ENCODE measurements around the gene ANK3. TPM values are rescaled to one million over a fixed set of nuclear protein-coding genes. Genes with fewer than 3 reads are reported as not detected.
A peak's percentile ranks its signal among the peaks of the same experiment; 100 is the strongest.

Gene ANK3
- polyA plus RNA-seq, 1 experiment, result 1.6 TPM

- POLR2A ChIA-PET, result no interaction called here
Observed at GRCh38 chr10:60073781-60074656, 315.7 kb downstream of the ANK3 start.

GRCh38 chr10:60073397-60073780 is 316.3 kb downstream of the ANK3 start:
- no peaks in the 10 kb centered on the region for H3K9me3 ChIP-seq (ENCODE audit: control insufficient read depth, insufficient read depth, low read length)
- no peak overlapping the region for H3K27ac ChIP-seq (ENCODE audit: low read depth, low read length)
- CTCF ChIA-PET, result no interaction called here
- H3K4me3 ChIP-seq (ENCODE audit: low read depth, low read length), result no peak overlapping the region
- no peak for TF ChIP-seq CTCF (IDR thresholded peaks at IDR 0.05; ENCODE audit: low read depth, low read length)
- peaks cover 4% of the 10 kb centered on the region for H3K27me3 ChIP-seq (ENCODE audit: control insufficient read depth, insufficient read depth, low read length)
- no peak for DNase-seq (ENCODE audit: low read depth, low spot score)
- POLR2A ChIA-PET, result no interaction called here

More at GRCh38 chr10:60073781-60074656, 315.7 kb downstream of the ANK3 start:
- DNase-seq (ENCODE audit: low read depth, low spot score), result no peak
- TF ChIP-seq CTCF (IDR thresholded peaks at IDR 0.05; ENCODE audit: low read depth, low read length), result no peak
- Histone ChIP-seq H3K4me3 (ENCODE audit: low read depth, low read length) (no peak overlapping the region), H3K27me3 (ENCODE audit: control insufficient read depth, insufficient read depth, low read length) (peaks cover 4% of the 10 kb centered on the region), H3K27ac (ENCODE audit: low read depth, low read length) (no peak overlapping the region), H3K9me3 (ENCODE audit: control insufficient read depth, insufficient read depth, low read length) (no peaks in the 10 kb centered on the region)
- CTCF ChIA-PET, result no interaction called here

GRCh38 chr10:60069311-60069710 is 320.4 kb downstream of the ANK3 start:
- no peak for TF ChIP-seq CTCF (IDR thresholded peaks at IDR 0.05; ENCODE audit: low read depth, low read length)
- ChIA-PET CTCF (no interaction called here), POLR2A (no interaction called here)
- Histone ChIP-seq H3K9me3 (ENCODE audit: control insufficient read depth, insufficient read depth, low read length) (no peaks in the 10 kb centered on the region), H3K4me3 (ENCODE audit: low read depth, low read length) (no peak overlapping the region), H3K27me3 (ENCODE audit: control insufficient read depth, insufficient read depth, low read length) (peaks cover 4% of the 10 kb centered on the region), H3K27ac (ENCODE audit: low read depth, low read length) (no peak overlapping the region)
- DNase-seq (ENCODE audit: low read depth, low spot score), result no peak

- ChIA-PET CTCF (interaction anchor here (0.6 to 1.0 kb wide), 3 partner anchors 220 to 427 kb away, joined by 3 read pairs; no protein-coding TSS in a partner anchor), POLR2A (no interaction called here)
- H3K4me3 ChIP-seq (ENCODE audit: low read depth, low read length), result no peak overlapping the region
- no peak for TF ChIP-seq CTCF (IDR thresholded peaks at IDR 0.05; ENCODE audit: low read depth, low read length)
- H3K27ac ChIP-seq (ENCODE audit: low read depth, low read length), result no peak overlapping the region
- no peak for DNase-seq (ENCODE audit: low read depth, low spot score)
- no peaks in the 10 kb centered on the region for H3K9me3 ChIP-seq (ENCODE audit: control insufficient read depth, insufficient read depth, low read length)
- no peaks in the 10 kb centered on the region for H3K27me3 ChIP-seq (ENCODE audit: control insufficient read depth, insufficient read depth, low read length)
Observed at GRCh38 chr10:60050366-60050765, 339.3 kb downstream of the ANK3 start.

GRCh38 chr10:60048091-60048501 is 341.6 kb downstream of the ANK3 start:
- H3K4me3 ChIP-seq (ENCODE audit: low read depth, low read length), result no peak overlapping the region
- ChIA-PET POLR2A (no interaction called here), CTCF (no interaction called here)
- H3K9me3 ChIP-seq (ENCODE audit: control insufficient read depth, insufficient read depth, low read length), result no peaks in the 10 kb centered on the region
- H3K27ac ChIP-seq (ENCODE audit: low read depth, low read length), result no peak overlapping the region
- no peaks in the 10 kb centered on the region for H3K27me3 ChIP-seq (ENCODE audit: control insufficient read depth, insufficient read depth, low read length)
- TF ChIP-seq CTCF (IDR thresholded peaks at IDR 0.05; ENCODE audit: low read depth, low read length), result peak; percentile 30; the same call in 1 of the 2 replicates
- DNase-seq (ENCODE audit: low read depth, low spot score), result no peak
